Endothelial cell (in vitro differentiated cells): Measurements from ENCODE around the gene LAMB3. TPM values are rescaled to one million over a fixed set of nuclear protein-coding genes. Genes with fewer than 3 reads are reported as not detected.

Experiments used
- DNase-seq: peaks from one replicate; pipeline ENCODE4 v3.0.0; 2021; ENCODE audit warnings: low spot score
- H3K27ac Mint-ChIP-seq: one replicate; pipeline ENCODE4 v1.8.0; 2021; ENCODE audit warnings: mixed read lengths, inconsistent platforms; ENCODE audit not compliant: unreplicated experiment
- H3K27me3 Mint-ChIP-seq: one replicate; pipeline ENCODE4 v1.8.0; 2021; ENCODE audit warnings: mild to moderate bottlenecking, moderate library complexity, mixed read lengths, inconsistent platforms; ENCODE audit not compliant: unreplicated experiment
- H3K36me3 Mint-ChIP-seq: one replicate; pipeline ENCODE4 v1.8.0; 2021; ENCODE audit warnings: mild to moderate bottlenecking, low read depth, mixed read lengths, inconsistent platforms; ENCODE audit not compliant: unreplicated experiment
- H3K4me1 Mint-ChIP-seq: one replicate; pipeline ENCODE4 v1.8.0; 2021; ENCODE audit warnings: mild to moderate bottlenecking, mixed read lengths, inconsistent platforms; ENCODE audit not compliant: unreplicated experiment
- H3K4me3 Mint-ChIP-seq: one replicate; pipeline ENCODE4 v1.8.0; 2021; ENCODE audit warnings: mild to moderate bottlenecking, mixed read lengths, inconsistent platforms; ENCODE audit not compliant: unreplicated experiment
- H3K9me3 Mint-ChIP-seq: one replicate; pipeline ENCODE4 v1.8.0; 2021; ENCODE audit warnings: mixed read lengths, inconsistent platforms; ENCODE audit not compliant: unreplicated experiment
- CTCF ChIP-seq: fragments of 200-600 bp; sonication (generic); IDR thresholded peaks from one replicate; pipeline ENCODE4 v1.5.0; 2021; ENCODE audit warnings: antibody characterized with exemption; ENCODE audit not compliant: unreplicated experiment
- total RNA-seq: library from RNA; stranded (reverse); fragmentation: NEBNext Ultra II Directional; extraction: Animal tissue kit (Norgen Biotek cat#: 25700); gene quantifications from one replicate; pipeline ENCODE4 v1.2.1, GENCODE V29; 2021; ENCODE audit not compliant: unreplicated experiment

Gene LAMB3
- total RNA-seq, 1 donor from 2014 or later: 0.21 TPM

- Mint-ChIP-seq H3K9me3 (no peaks in the 10 kb centered on the region), H3K27me3 (peaks cover 6% of the 10 kb centered on the region), H3K27ac (no peak overlapping the region), H3K36me3 (peaks cover 4% of the 10 kb centered on the region), H3K4me3 (no peak overlapping the region), H3K4me1 (peaks cover 3% of the 10 kb centered on the region)
- no peak for DNase-seq
- no peak for TF ChIP-seq CTCF
Observed at GRCh38 chr1:209614906-209615305, 37.3 kb downstream of the LAMB3 start.

GRCh38 chr1:209614151-209614420 is 38.1 kb downstream of the LAMB3 start:
- H3K27me3 Mint-ChIP-seq: peaks cover 6% of the 10 kb centered on the region
- no peaks in the 10 kb centered on the region for H3K9me3 Mint-ChIP-seq
- no peak overlapping the region for H3K27ac Mint-ChIP-seq
- no peak overlapping the region for H3K4me3 Mint-ChIP-seq
- H3K36me3 Mint-ChIP-seq: peaks cover 4% of the 10 kb centered on the region
- no peak for DNase-seq
- H3K4me1 Mint-ChIP-seq: peaks cover 3% of the 10 kb centered on the region
- no peak for TF ChIP-seq CTCF

- H3K4me3 Mint-ChIP-seq: no peak overlapping the region
- no peak for TF ChIP-seq CTCF
- peaks cover 3% of the 10 kb centered on the region for H3K27me3 Mint-ChIP-seq
- no peaks in the 10 kb centered on the region for H3K9me3 Mint-ChIP-seq
- peaks cover 4% of the 10 kb centered on the region for H3K36me3 Mint-ChIP-seq
- no peak overlapping the region for H3K27ac Mint-ChIP-seq
- peaks cover 3% of the 10 kb centered on the region for H3K4me1 Mint-ChIP-seq
- no peak for DNase-seq
Observed at GRCh38 chr1:209613400-209614150, 38.6 kb downstream of the LAMB3 start.

- Mint-ChIP-seq H3K9me3 (no peaks in the 10 kb centered on the region), H3K27ac (no peak overlapping the region), H3K4me1 (peaks cover 3% of the 10 kb centered on the region)
Observed at GRCh38 chr1:209612646-209613399, 39.4 kb downstream of the LAMB3 start.

More at GRCh38 chr1:209612646-209613399, 39.4 kb downstream of the LAMB3 start:
- Mint-ChIP-seq H3K4me3 (no peak overlapping the region), H3K36me3 (peaks cover 4% of the 10 kb centered on the region), H3K27me3 (peaks cover 3% of the 10 kb centered on the region)
- TF ChIP-seq CTCF: no peak
- DNase-seq: no peak
